ENCODE data around the gene RNF149. TPM values are rescaled to one million over a fixed set of nuclear protein-coding genes. Genes with fewer than 3 reads are reported as not detected.
A peak's percentile ranks its signal among the peaks of the same experiment; 100 is the strongest.

Gene RNF149
- polyA plus RNA-seq, 2 of the 4 experiments (the other 2 are of a cell fraction): 28.8 to 34.8 TPM

DNA sequence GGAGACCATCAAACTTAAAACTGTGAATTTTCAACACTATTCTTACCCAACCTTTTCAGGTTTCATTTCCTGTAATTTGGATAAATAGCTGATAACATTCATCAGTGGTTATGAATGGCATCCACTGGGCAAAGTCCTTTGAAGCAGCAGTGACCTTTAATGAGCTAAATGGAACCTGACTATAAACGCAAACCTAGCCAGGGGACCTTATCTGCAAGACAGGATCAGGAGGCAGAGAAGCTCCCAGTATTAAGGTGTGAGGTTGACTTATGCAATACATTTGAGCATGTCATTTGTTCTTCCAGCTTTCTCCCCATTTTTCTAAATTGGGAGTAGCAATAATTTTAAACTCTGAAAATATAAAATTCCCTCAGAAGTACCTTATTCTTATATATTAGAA lies 40.4 kb upstream of the RNF149 start:
- ChIA-PET POLR2A (interaction anchor here (0.6 kb wide), 1 partner anchor 40 kb away, joined by 3 read pairs; no protein-coding TSS in a partner anchor), CTCF (interaction anchor here (0.9 to 3.4 kb wide), 4 partner anchors 14 to 482 kb away, joined by 3 to 35 read pairs (median 5); partner anchors contain the start of gene CREG2)
- FAIRE-seq (no peak), DNase-seq (ENCODE audit: low read depth in 1 of 2, low spot score in 1 of 2) (no peak), ATAC-seq (no peak)
- H3K9me3 ChIP-seq: no peaks in the 10 kb centered on the region
- 91% methylated on average over 1 of the region's 1 CpG for WGBS (ENCODE audit: missing lambda C conversion rate)
- H3K4me3 ChIP-seq: no peak overlapping the region
- no peak for TF ChIP-seq BHLHE40 (IDR thresholded peaks at IDR 0.05; ENCODE audit: low read depth, low read length)
- no peak for TF ChIP-seq RARB (CRISPR knock-in tag; IDR thresholded peaks at IDR 0.05)
- TF ChIP-seq TFCP2L1 (CRISPR knock-in tag; IDR thresholded peaks at IDR 0.05): no peak
- no peak for TF ChIP-seq FOXS1 (CRISPR knock-in tag; IDR thresholded peaks at IDR 0.05)
- TF ChIP-seq JUN (IDR thresholded peaks at IDR 0.05): no peak
- TF ChIP-seq NPAS2 (CRISPR knock-in tag; IDR thresholded peaks at IDR 0.05; ENCODE audit: borderline replicate concordance): no peak
- no peak for TF ChIP-seq GATA3 (IDR thresholded peaks at IDR 0.05; ENCODE audit: borderline replicate concordance)
- no peak for TF ChIP-seq EHMT2 (IDR thresholded peaks at IDR 0.05; ENCODE audit: low read depth)
- no peak for TF ChIP-seq PHF8 (IDR thresholded peaks at IDR 0.05; ENCODE audit: borderline replicate concordance, low read depth)
- no peak for TF ChIP-seq CEBPB (IDR thresholded peaks at IDR 0.05)
- TF ChIP-seq POLR2A (IDR thresholded peaks at IDR 0.05; ENCODE audit: low read length): no peak
- TF ChIP-seq MAZ (IDR thresholded peaks at IDR 0.05; ENCODE audit: borderline replicate concordance, low read depth, low read length): no peak
- TF ChIP-seq SMC3 (IDR thresholded peaks at IDR 0.05): no peak
- no peak for TF ChIP-seq EHF (CRISPR knock-in tag; IDR thresholded peaks at IDR 0.05)
- no peak for TF ChIP-seq CHD2 (IDR thresholded peaks at IDR 0.05; ENCODE audit: low read length, partially characterized antibody)
- no peak for TF ChIP-seq RNF2 (IDR thresholded peaks at IDR 0.05; ENCODE audit: borderline replicate concordance, low read depth)
- H3K27ac ChIP-seq: no peak overlapping the region
- no peaks in the 10 kb centered on the region for H3K4me1 ChIP-seq
- H3K4me2 ChIP-seq: no peak overlapping the region

DNA sequence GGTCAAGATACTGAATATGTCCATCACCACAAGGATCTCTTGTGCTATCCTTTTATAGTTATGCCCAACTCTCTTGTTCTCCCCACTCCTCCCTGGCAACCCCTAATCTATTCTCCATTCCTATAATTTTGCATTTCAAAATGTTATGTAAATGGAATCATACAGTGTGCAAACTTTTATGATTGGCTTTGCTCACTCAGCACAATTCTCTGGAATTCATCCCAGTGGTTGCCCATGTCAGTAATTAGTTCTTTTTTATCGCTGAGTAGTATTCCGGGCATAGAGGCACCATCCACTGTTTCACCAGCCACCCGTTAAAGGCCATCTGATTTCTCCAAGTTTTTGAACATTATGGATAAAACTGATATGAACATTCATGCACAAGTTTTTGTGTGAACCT lies 38.4 kb upstream of the RNF149 start:
- Histone ChIP-seq H3K4me2 (no peak overlapping the region), H3K4me1 (0 out of 3 replicates have a peak, but pooled peaks cover 1% of the 10 kb centered on the region), H3K27ac (no peak overlapping the region), H3K9me3 (no peaks in the 10 kb centered on the region), H3K4me3 (no peak overlapping the region)
- CTCF ChIA-PET: interaction anchor here (1.9 kb wide), 1 partner anchor 40 kb away, joined by 5 read pairs; the partner anchor contains the start of gene CREG2
- no peak for DNase-seq (ENCODE audit: low read depth in 1 of 2, low spot score in 1 of 2)
- 97% methylated on average over 3 of the region's 3 CpGs for WGBS (ENCODE audit: missing lambda C conversion rate)
- TF ChIP-seq JUN (IDR thresholded peaks at IDR 0.05): no peak
- TF ChIP-seq MAFK (IDR thresholded peaks at IDR 0.05; ENCODE audit: partially characterized antibody): peak; percentile 34
- TF ChIP-seq, protein P1, sequence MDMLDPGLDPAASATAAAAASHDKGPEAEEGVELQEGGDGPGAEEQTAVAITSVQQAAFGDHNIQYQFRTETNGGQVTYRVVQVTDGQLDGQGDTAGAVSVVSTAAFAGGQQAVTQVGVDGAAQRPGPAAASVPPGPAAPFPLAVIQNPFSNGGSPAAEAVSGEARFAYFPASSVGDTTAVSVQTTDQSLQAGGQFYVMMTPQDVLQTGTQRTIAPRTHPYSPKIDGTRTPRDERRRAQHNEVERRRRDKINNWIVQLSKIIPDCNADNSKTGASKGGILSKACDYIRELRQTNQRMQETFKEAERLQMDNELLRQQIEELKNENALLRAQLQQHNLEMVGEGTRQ (IDR thresholded peaks at IDR 0.05): no peak
- ATAC-seq: no peak
- POLR2A ChIA-PET: no interaction called here
- FAIRE-seq: no peak

DNA sequence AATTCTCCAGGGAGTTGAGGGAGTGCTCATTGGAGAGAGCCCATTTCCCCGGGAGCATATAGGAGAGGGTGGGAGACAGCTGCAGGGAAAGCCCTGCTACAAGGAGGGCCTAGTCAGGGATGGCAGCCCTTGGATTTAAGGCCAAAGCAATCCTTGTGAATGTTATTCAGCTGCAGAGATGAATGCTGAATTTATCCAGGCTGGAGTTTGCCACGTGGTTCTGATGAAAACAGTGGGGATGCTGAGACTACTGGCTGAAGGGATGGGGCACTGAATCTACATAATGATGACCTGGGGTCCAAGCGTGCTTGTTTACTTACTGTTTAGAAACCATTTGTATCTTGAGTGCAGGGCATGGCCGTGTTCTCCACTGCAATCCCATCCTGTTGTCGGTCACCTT lies 35.6 kb upstream of the RNF149 start:
- ATAC-seq (no peak), DNase-seq (ENCODE audit: low read depth in 1 of 2, low spot score in 1 of 2) (no peak), FAIRE-seq (no peak)
- Histone ChIP-seq H3K4me2 (no peak overlapping the region), H3K4me3 (no peak overlapping the region), H3K4me1 (0 out of 3 replicates have a peak, but pooled peaks cover 3% of the 10 kb centered on the region), H3K9me3 (no peaks in the 10 kb centered on the region), H3K27ac (no peak overlapping the region)
- CTCF ChIA-PET: interaction anchor here (1.1 kb wide), 1 partner anchor 43 kb away, joined by 3 read pairs; the partner anchor contains the start of gene CREG2
- POLR2A ChIA-PET: no interaction called here
- WGBS (ENCODE audit: missing lambda C conversion rate): 70% methylated on average over 5 of the region's 5 CpGs
- TF ChIP-seq RARB (CRISPR knock-in tag; IDR thresholded peaks at IDR 0.05): no peak
- TF ChIP-seq, protein P2, sequence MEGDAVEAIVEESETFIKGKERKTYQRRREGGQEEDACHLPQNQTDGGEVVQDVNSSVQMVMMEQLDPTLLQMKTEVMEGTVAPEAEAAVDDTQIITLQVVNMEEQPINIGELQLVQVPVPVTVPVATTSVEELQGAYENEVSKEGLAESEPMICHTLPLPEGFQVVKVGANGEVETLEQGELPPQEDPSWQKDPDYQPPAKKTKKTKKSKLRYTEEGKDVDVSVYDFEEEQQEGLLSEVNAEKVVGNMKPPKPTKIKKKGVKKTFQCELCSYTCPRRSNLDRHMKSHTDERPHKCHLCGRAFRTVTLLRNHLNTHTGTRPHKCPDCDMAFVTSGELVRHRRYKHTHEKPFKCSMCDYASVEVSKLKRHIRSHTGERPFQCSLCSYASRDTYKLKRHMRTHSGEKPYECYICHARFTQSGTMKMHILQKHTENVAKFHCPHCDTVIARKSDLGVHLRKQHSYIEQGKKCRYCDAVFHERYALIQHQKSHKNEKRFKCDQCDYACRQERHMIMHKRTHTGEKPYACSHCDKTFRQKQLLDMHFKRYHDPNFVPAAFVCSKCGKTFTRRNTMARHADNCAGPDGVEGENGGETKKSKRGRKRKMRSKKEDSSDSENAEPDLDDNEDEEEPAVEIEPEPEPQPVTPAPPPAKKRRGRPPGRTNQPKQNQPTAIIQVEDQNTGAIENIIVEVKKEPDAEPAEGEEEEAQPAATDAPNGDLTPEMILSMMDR (IDR thresholded peaks at IDR 0.05): no peak
- TF ChIP-seq, protein P3, sequence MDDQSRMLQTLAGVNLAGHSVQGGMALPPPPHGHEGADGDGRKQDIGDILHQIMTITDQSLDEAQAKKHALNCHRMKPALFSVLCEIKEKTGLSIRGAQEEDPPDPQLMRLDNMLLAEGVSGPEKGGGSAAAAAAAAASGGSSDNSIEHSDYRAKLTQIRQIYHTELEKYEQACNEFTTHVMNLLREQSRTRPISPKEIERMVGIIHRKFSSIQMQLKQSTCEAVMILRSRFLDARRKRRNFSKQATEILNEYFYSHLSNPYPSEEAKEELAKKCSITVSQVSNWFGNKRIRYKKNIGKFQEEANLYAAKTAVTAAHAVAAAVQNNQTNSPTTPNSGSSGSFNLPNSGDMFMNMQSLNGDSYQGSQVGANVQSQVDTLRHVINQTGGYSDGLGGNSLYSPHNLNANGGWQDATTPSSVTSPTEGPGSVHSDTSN (IDR thresholded peaks at IDR 0.05): no peak
- TF ChIP-seq CBX2 (IDR thresholded peaks at IDR 0.05; ENCODE audit: borderline replicate concordance, low read depth): no peak
- TF ChIP-seq, protein P4, sequence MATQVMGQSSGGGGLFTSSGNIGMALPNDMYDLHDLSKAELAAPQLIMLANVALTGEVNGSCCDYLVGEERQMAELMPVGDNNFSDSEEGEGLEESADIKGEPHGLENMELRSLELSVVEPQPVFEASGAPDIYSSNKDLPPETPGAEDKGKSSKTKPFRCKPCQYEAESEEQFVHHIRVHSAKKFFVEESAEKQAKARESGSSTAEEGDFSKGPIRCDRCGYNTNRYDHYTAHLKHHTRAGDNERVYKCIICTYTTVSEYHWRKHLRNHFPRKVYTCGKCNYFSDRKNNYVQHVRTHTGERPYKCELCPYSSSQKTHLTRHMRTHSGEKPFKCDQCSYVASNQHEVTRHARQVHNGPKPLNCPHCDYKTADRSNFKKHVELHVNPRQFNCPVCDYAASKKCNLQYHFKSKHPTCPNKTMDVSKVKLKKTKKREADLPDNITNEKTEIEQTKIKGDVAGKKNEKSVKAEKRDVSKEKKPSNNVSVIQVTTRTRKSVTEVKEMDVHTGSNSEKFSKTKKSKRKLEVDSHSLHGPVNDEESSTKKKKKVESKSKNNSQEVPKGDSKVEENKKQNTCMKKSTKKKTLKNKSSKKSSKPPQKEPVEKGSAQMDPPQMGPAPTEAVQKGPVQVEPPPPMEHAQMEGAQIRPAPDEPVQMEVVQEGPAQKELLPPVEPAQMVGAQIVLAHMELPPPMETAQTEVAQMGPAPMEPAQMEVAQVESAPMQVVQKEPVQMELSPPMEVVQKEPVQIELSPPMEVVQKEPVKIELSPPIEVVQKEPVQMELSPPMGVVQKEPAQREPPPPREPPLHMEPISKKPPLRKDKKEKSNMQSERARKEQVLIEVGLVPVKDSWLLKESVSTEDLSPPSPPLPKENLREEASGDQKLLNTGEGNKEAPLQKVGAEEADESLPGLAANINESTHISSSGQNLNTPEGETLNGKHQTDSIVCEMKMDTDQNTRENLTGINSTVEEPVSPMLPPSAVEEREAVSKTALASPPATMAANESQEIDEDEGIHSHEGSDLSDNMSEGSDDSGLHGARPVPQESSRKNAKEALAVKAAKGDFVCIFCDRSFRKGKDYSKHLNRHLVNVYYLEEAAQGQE (IDR thresholded peaks at IDR 0.05): no peak
- TF ChIP-seq ZFP36 (IDR thresholded peaks at IDR 0.05; ENCODE audit: borderline replicate concordance, partially characterized antibody): no peak
- TF ChIP-seq PHF8 (IDR thresholded peaks at IDR 0.05; ENCODE audit: borderline replicate concordance, low read depth): no peak
- TF ChIP-seq, protein P5, sequence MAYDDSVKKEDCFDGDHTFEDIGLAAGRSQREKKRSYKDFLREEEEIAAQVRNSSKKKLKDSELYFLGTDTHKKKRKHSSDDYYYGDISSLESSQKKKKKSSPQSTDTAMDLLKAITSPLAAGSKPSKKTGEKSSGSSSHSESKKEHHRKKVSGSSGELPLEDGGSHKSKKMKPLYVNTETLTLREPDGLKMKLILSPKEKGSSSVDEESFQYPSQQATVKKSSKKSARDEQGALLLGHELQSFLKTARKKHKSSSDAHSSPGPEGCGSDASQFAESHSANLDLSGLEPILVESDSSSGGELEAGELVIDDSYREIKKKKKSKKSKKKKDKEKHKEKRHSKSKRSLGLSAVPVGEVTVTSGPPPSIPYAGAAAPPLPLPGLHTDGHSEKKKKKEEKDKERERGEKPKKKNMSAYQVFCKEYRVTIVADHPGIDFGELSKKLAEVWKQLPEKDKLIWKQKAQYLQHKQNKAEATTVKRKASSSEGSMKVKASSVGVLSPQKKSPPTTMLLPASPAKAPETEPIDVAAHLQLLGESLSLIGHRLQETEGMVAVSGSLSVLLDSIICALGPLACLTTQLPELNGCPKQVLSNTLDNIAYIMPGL (CRISPR knock-in tag; IDR thresholded peaks at IDR 0.05; ENCODE audit: borderline replicate concordance): no peak
- no peak for TF ChIP-seq KDM5A (IDR thresholded peaks at IDR 0.05)
- TF ChIP-seq NPAS2 (CRISPR knock-in tag; IDR thresholded peaks at IDR 0.05; ENCODE audit: borderline replicate concordance): no peak
